ENCODE measurements around the gene GKAP1.

The GKAP1 gene

GRCh38 chr9:83701769-83702168 lies 115.8 kb downstream of the GKAP1 start:
- no peak overlapping the region for H3K4me3 ChIP-seq (ENCODE audit: low read depth, low read length)
- TF ChIP-seq CTCF (conservative IDR thresholded peaks at IDR 0.05; ENCODE audit: low read depth, low read length), result no peak
- peak; percentile 88 for DNase-seq (ENCODE audit: low read depth)

GRCh38 chr9:83701286-83701685 lies 116.3 kb downstream of the GKAP1 start:
- no peak for TF ChIP-seq CTCF (conservative IDR thresholded peaks at IDR 0.05; ENCODE audit: low read depth, low read length)
- DNase-seq (ENCODE audit: low read depth), result no peak
- H3K4me3 ChIP-seq (ENCODE audit: low read depth, low read length), result no peak overlapping the region

- no peak for TF ChIP-seq CTCF (conservative IDR thresholded peaks at IDR 0.05; ENCODE audit: low read depth, low read length)
- H3K4me3 ChIP-seq (ENCODE audit: low read depth, low read length), result no peak overlapping the region
- DNase-seq (ENCODE audit: low read depth), result no peak
Measured at GRCh38 chr9:83699615-83700014, 118.0 kb downstream of the GKAP1 start.

GRCh38 chr9:83698976-83699585 lies 118.5 kb downstream of the GKAP1 start:
- no peak for DNase-seq (ENCODE audit: low read depth)

GRCh38 chr9:83691492-83691891 lies 126.1 kb downstream of the GKAP1 start:
- DNase-seq (ENCODE audit: low read depth), result no peak
- H3K4me3 ChIP-seq (ENCODE audit: low read depth, low read length), result no peak overlapping the region
- no peak for TF ChIP-seq CTCF (conservative IDR thresholded peaks at IDR 0.05; ENCODE audit: low read depth, low read length)

More at GRCh38 chr9:83698976-83699585, 118.5 kb downstream of the GKAP1 start:
- TF ChIP-seq CTCF (conservative IDR thresholded peaks at IDR 0.05; ENCODE audit: low read depth, low read length), result no peak
- no peak overlapping the region for H3K4me3 ChIP-seq (ENCODE audit: low read depth, low read length)
